K562 (cell line): ENCODE data around the gene PUM2.

Source experiments
- BMI1 ChIP-seq: fragments of 150-350 bp; IDR thresholded peaks from 2 replicates; pipeline ENCODE4 v1.6.1; 2014; ENCODE audit warnings: low read length
- RAD21 ChIP-seq, 2 experiments: fragments of 250-450 bp in 1 of 2; fragments of 450-650 bp in 1 of 2; sonication (Bioruptor Pico) in 1 of 2; formaldehyde crosslinking in 1 of 2; IDR thresholded peaks in 1 of 2; conservative IDR thresholded peaks in 1 of 2; 2 replicates each; pipeline versions ENCODE4 v1.4.0 to v1.8.0; 2020 to 2022; ENCODE audit warnings: mild to moderate bottlenecking in 2 of 2, moderate library complexity in 1 of 2
- TAF1 ChIP-seq: IDR thresholded peaks from 2 replicates; pipeline ENCODE4 v1.6.1; 2011; ENCODE audit warnings: mild to moderate bottlenecking, low read length, moderate library complexity; ENCODE audit not compliant: insufficient read depth, control insufficient read depth, severe bottlenecking; ENCODE audit errors: extremely low read depth
- TF ChIP-seq, protein P1 (sequence below): sonication (generic); formaldehyde crosslinking; IDR thresholded peaks from 2 replicates; pipeline ENCODE4 v1.8.0; 2022; ENCODE audit warnings: missing genetic modification reagents, mild to moderate bottlenecking, borderline replicate concordance
- TF ChIP-seq, protein P2 (sequence below), 3 experiments: IDR thresholded peaks in 2 of 3; conservative IDR thresholded peaks in 1 of 3; 2 replicates each; pipeline ENCODE4 v1.5.1; 2011 to 2012; ENCODE audit warnings: low read length in 3 of 3, mild to moderate bottlenecking in 3 of 3, control low read depth in 2 of 3, improper control_type of control experiment in 1 of 3, inconsistent platforms in 1 of 3, low read depth in 1 of 3, mixed read lengths in 1 of 3, moderate library complexity in 1 of 3; ENCODE audit not compliant: insufficient read depth in 2 of 3

DNA sequence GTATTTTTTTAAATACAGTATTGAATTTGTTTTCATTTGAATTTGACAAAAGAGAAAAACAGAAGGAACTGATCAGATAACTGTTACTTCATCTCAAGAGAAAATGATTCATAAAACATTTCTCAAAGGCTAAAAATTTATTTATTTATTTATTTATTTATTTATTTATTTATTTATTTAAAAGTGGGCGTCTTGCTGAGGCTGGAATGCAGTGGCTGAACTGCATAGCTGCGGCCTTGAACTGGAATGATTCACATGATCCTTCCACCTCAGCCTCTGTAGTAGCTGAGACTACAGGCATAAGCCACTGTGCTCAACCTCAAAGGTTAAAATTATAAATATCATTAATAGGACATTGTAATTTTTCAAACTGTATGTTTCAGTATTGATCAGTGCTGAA is 4.5 kb upstream of the PUM2 start:
- TF ChIP-seq, protein P1, sequence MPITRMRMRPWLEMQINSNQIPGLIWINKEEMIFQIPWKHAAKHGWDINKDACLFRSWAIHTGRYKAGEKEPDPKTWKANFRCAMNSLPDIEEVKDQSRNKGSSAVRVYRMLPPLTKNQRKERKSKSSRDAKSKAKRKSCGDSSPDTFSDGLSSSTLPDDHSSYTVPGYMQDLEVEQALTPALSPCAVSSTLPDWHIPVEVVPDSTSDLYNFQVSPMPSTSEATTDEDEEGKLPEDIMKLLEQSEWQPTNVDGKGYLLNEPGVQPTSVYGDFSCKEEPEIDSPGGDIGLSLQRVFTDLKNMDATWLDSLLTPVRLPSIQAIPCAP = no peak
- no peak for TF ChIP-seq BMI1
- TF ChIP-seq, protein P2, sequence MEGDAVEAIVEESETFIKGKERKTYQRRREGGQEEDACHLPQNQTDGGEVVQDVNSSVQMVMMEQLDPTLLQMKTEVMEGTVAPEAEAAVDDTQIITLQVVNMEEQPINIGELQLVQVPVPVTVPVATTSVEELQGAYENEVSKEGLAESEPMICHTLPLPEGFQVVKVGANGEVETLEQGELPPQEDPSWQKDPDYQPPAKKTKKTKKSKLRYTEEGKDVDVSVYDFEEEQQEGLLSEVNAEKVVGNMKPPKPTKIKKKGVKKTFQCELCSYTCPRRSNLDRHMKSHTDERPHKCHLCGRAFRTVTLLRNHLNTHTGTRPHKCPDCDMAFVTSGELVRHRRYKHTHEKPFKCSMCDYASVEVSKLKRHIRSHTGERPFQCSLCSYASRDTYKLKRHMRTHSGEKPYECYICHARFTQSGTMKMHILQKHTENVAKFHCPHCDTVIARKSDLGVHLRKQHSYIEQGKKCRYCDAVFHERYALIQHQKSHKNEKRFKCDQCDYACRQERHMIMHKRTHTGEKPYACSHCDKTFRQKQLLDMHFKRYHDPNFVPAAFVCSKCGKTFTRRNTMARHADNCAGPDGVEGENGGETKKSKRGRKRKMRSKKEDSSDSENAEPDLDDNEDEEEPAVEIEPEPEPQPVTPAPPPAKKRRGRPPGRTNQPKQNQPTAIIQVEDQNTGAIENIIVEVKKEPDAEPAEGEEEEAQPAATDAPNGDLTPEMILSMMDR (IDR thresholded peaks at IDR 0.05 in 2 of 3, conservative IDR thresholded peaks at IDR 0.05 in 1 of 3; ENCODE audit: insufficient read depth in 2 of 3, low read depth in 1 of 3, low read length in 3 of 3) = no peak
- no peak for TF ChIP-seq RAD21 (CRISPR knock-in tag; conservative IDR thresholded peaks at IDR 0.05 in 1 of 2, IDR thresholded peaks at IDR 0.05 in 1 of 2)
- no peak for TF ChIP-seq TAF1
